ENCODE data around the gene LDAH. TPM values are rescaled to one million over a fixed set of nuclear protein-coding genes. Genes with fewer than 3 reads are reported as not detected.

Gene LDAH
- total RNA-seq, 1 experiment from 2014 or later, result 15.2 TPM

GRCh38 chr2:20818820-20819219, 4.1 kb downstream of the LDAH start:
- H3T11ph ChIP-seq (ENCODE audit: low read length), result no peak overlapping the region
- no peak for DNase-seq
- Mint-ChIP-seq H3K9me3 (no peaks in the 10 kb centered on the region; a peak in 2 of 5 replicates), H3K27ac (no peak overlapping the region), H3K27me3 (ENCODE audit: low read depth) (peaks cover 4% of the 10 kb centered on the region), H3K4me3 (no peak overlapping the region), H3K36me3 (ENCODE audit: insufficient read depth in 1 of 3, low read depth in 3 of 3) (no peaks in the 10 kb centered on the region; a peak in 2 of 7 replicates), H3K4me1 (peaks cover 0 to 5% of the 10 kb centered on the region in 2 experiments; a peak in 3 of 4 replicates)
- H2AK5ac ChIP-seq (ENCODE audit: insufficient read length, low read length), result no peak overlapping the region
- H3K4me2 ChIP-seq (ENCODE audit: insufficient read depth, insufficient read length, low read length), result no peak overlapping the region
- no CpG with 5 or more reads among the region's 2 CpGs for WGBS (ENCODE audit: extremely low coverage, insufficient read length, low lambda C conversion rate)
- no peak overlapping the region for H2BK5ac ChIP-seq (ENCODE audit: insufficient read length, low read length)
- no peak for TF ChIP-seq CTCF (conservative IDR thresholded peaks at IDR 0.05)
- H4K5ac ChIP-seq (ENCODE audit: insufficient read length, low read depth, low read length), result no peak overlapping the region
- H3K4me1 ChIP-seq (ENCODE audit: insufficient read depth, low read length), result no peaks in the 10 kb centered on the region
- no peak overlapping the region for H4K8ac ChIP-seq (replicated peaks; ENCODE audit: insufficient read length, low read depth, low read length)
- peaks cover 9% of the 10 kb centered on the region; the same call in 1 of the 2 replicates for H3K79me2 ChIP-seq (ENCODE audit: insufficient read depth, low read length)
- H3K9ac ChIP-seq (ENCODE audit: extremely low read depth, insufficient read length, low read length), result no peak overlapping the region
- H3K27me3 ChIP-seq (ENCODE audit: insufficient read depth, low read length), result no peaks in the 10 kb centered on the region
- peaks cover 2% of the 10 kb centered on the region for H3K79me1 ChIP-seq (ENCODE audit: insufficient read depth, low read depth, low read length, poor library complexity, severe bottlenecking)
- no peak overlapping the region for H4K91ac ChIP-seq (ENCODE audit: insufficient read length, low read depth, low read length)
- no peak overlapping the region for H3K18ac ChIP-seq (ENCODE audit: insufficient read length, low read depth, low read length)
- H2BK20ac ChIP-seq (ENCODE audit: low read depth, low read length, poor library complexity, severe bottlenecking), result no peak overlapping the region
- H3K9me3 ChIP-seq (ENCODE audit: control insufficient read depth, low read depth, low read length), result no peaks in the 10 kb centered on the region
- no peak overlapping the region for H3K23ac ChIP-seq (ENCODE audit: insufficient read length, low read depth, low read length)
- H2BK12ac ChIP-seq (ENCODE audit: insufficient read length, low read depth, low read length), result no peak overlapping the region
- no peak overlapping the region for H2BK15ac ChIP-seq (ENCODE audit: low read depth, low read length)
- H3K56ac ChIP-seq (ENCODE audit: insufficient read length, low read depth, low read length), result no peak overlapping the region
- peaks cover 4% of the 10 kb centered on the region for H3K23me2 ChIP-seq (ENCODE audit: insufficient read length, low read depth, low read length, poor library complexity, severe bottlenecking)
- H2AFZ ChIP-seq (ENCODE audit: low read length), result no peak overlapping the region
- H3K14ac ChIP-seq (ENCODE audit: insufficient read depth, low read length), result no peak overlapping the region
- H3K27ac ChIP-seq (ENCODE audit: insufficient read length, low read depth, low read length), result no peak overlapping the region
- H4K20me1 ChIP-seq (ENCODE audit: control insufficient read depth, insufficient read depth, insufficient read length), result no peaks in the 10 kb centered on the region
- no peak overlapping the region for H3K4ac ChIP-seq (ENCODE audit: low read depth, low read length)
- H2BK120ac ChIP-seq (ENCODE audit: low read depth, low read length, poor library complexity, severe bottlenecking), result no peak overlapping the region
